GM21717 (cell line): ENCODE measurements around the gene PTGDS.

Experiments used
- ATAC-seq: cut with Tn5 transposase; IDR thresholded peaks from one replicate; pipeline ENCODE4 v1.9.1; 2021; ENCODE audit warnings: mild to moderate bottlenecking, moderate library complexity; ENCODE audit not compliant: unreplicated experiment

Gene PTGDS

DNA sequence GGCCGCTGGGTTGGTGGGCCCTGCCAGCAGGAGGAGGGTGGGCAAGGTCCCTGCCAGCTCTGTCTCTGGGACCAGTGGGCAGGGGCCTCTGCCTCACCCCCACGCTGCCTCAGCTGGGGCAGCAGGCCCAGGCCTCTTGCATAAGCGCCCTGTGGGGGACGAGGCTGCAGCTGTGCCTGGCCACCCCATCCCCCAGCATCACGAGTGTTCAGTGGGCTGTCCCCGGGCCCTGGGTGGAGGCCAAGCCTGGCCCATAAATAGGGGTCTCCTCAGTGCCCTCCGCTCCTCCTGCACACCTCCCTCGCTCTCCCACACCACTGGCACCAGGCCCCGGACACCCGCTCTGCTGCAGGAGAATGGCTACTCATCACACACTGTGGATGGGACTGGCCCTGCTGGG, at the start of gene PTGDS:
Gene PTGDS, plus strand, starts transcription at position 282 of the 400 bp plus-strand sequence. Its CDS starts 75 bp downstream, at position 357.
- no peak for ATAC-seq

DNA sequence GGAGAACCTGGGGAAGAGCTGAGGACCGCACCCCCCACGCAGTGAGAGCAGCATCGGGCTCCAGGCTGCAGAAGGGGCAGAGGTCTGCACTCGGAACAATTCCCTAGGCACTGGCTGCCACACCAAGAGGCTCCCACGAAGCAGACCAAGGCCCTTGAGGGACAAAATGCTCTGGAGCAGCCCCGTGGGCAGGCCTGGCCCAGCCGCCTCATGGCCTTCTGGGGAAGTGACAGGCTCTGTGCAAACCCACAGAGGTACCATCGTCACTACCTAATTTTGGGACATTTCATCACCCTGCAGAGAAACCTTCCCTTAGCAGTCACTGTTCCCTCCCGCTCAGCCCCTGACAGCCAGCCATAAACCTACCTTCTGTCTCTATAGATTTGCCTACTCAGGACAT, 48.7 kb upstream of the PTGDS start:
- no peak for ATAC-seq

DNA sequence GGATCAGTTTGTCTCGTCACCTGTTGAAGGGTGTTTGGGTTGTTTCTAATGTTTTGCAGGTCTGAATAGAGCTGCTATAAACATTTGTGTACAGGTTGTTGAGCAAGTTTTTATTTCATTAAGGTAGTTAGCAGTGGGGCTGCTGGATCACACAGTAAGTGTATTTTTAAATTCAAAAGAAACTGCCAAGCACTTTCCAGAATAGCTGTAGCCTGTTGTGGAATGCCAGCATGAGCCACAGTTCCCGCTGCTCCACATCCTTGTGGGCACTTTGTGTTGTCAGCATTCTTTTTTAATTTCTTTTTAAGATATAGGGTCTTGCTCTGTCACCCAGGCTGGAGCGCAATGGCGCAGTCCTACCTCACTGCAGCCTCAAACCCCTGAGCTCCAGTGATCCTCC, 47.3 kb upstream of the PTGDS start:
- ATAC-seq = no peak

DNA sequence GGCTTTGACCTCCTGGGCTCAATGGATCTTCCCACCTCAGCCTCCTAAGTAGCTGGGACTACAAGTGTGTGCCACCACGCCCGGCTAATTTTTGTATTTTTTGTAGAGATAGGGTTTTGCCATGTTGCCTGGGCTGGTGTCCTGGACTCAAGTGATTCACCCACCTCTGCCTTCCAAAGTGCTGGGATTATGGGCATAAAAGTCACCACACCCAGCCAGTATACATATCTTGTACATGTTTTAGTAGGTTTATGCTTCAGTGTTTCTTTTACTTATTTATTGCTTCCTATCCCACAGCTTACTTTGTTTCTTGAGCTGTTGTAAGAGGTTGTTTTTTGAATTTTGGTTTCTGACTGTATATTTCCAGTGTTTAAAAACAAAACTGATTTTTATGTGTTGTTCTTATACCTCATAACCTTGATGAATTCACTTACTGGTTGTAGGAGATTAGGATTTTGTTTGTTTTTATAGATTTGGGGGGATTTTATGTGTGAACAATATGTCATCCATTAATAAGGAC, 45.6 kb upstream of the PTGDS start:
- ATAC-seq = no peak

DNA sequence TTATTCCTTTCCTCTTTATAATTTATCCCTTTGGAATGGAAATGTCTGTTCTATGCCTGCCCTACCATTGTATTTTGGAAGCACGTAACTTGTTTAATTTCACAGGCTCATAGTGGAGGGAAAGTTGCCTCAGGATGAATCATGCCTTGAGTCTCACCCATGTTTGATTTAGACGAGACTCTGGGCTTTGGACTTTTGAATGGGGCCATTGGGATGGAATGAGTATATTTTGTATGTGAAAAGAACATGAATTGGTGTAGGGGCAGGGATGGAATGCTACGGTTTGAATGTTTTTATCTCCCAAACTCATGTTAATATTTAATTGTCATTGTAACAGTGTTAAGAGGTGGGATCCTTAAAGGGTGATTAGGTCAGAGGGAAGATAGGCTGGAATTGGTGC, 43.0 kb upstream of the PTGDS start:
- ATAC-seq = no peak

DNA sequence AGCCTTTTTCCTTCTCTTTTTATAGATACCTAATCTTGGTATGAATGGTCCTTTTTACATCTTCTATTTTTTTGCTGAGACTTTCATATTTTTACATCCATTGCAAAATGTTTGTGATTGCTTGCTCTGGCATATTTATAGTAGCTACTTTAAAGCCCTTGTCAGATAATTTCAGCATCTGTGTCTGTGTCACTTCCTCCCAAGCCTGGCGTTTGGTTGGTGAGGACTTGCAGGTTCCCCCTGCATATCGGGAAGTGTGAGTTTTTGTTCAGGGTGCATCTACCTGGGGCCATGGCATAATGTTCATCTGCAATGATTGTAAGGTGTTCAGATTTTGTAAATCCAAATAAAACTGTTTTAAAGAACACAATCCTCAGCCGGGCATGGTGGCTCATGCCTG, 41.7 kb upstream of the PTGDS start:
- no peak for ATAC-seq

DNA sequence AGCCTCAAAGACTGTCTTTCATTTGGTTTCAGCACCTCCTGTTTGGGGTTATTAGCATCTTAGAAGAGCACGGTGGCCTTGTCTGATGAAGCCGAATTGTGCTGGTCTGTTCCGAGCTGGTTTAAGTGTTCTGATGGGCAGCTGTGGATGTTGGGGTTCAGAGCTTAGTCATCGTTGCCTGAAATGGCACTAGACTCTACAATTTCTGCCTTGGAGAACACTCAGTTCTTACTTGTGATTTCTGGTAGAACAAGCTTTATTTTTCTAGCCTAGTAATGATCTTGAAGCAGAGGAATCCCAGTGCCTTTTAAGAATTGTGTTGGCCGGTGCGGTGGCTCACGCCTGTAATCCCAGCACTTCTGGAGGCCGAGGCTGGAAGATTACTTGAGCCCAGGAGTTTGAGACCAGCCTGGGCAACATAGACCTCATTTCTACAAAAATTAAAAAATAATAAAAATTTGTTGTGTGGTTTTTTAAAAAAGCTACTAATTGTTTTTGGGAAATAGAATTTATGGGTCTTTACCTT, 40.6 kb upstream of the PTGDS start:
- no peak for ATAC-seq

DNA sequence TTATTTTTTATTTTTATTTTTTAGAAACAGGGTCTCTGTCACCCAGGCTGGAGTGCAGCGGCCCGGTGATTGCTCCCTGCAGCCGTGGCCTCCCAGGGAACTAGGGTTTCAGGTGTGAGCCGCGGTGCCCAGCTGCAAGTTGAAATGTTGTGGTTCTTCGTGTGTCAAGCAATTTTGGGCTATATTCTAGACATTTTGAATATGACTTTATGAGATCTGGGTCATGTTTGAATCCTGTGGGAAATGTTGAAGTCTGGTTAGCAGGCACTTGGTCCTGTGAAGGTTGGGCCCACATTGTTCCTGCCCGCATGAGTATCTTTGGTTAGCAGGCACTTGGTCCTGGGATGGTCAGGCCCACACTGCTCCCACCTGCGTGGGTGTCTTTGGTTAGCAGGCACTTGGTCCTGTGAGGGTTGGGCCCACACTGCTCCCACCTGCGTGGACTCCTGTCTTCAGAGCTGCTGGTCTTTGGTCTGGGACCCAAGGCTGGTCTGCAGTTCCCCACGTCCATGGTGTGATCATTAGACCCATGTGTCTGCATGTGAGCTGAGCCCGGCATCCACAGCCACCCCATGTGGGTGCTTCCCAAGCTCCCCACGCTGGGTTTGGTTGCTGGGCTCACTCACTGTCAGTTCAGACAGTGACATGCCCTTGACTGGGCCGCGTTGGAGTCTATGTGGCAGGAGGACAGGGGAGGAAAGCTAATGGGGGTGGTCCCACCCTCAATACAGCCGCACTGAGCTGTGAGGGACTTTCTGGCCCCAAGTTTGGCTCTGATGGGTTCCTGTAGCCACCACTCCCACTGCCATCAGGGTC, 39.9 kb upstream of the PTGDS start:
- ATAC-seq = no peak

DNA sequence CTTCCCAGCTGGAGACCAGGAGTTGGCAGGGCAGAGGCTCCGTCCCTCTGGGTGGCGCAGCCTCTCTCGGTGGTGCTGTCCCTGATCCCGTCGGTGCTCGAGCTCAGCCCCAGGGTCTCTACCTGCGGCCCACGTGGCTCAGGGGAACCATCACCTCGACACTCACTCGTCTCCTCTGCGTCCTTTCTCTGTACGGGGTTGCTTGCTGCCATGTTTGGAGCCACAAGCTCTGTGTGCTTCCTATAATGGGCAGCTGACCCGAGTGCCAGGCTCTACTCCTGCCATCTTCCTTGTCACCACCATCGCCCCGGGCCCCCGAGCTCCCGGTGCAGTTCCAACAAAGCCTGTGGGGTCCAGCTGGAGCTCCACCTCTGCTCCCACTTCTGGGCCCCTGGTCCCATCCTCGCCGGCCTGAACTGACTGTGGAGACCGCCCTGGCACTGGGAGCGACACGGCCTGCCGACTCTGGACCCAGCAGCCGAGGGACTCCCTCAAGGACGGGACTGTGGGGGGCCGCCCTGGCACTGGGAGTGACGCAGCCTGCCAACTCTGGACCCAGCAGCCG, 37.8 kb upstream of the PTGDS start:
- ATAC-seq = no peak

DNA sequence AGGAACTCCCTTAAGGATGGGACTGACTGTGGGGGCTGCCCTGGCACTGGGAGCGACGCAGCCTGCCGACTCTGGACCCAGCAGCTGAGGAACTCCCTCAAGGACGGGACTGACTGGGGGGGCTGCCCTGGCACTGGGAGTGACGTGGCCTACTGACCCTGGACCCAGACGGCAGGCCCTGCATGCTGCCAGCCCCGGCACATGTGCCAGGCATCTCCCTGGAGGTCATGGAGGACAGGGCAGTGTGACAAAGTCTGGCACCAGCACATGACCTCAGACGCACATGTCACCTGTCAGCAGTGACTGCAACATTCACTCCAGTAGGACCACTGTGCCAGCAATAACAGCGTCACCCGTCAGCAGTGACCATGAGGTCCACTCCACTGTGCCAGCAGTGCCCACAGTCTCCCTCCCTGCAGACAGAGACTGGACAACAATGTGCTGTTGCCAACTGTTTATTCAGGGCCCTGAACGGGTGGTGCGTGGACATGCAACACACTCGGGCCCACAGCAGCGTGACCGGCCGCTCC, 37.2 kb upstream of the PTGDS start:
- no peak for ATAC-seq

DNA sequence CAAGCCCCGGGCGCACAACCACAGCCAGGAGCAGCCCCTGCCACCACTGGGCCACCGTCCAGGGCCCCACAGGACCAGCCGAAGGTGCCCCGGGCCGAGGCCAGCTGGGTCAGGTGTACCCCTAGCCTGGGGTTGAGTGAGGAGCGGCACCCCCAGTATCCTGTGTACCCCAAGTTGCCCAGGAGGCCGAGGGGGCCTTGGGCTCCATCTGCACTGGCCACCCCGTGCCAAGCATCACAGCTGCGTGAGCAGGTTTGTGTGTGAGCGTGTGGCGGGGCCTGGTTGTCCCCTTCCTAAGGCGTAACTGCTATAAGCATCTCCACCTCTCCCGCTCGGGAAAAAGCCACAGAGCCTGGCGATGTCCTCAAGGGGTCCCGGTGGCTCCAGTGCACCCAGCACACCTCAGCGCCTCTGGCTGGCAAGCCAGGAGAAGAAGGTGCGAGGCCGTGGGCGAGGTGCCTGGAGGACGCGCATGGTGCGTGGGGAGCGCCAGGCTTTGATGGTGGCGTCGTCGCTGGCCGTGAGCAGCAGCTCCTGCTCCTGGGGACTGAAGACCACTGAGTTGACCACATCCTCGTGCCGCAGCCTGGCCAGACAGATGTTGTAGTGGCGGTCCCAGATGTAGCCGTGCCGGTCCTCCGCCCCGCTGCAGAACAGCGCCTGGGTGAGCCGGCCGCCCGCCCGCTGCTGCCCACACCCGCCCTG, 36.6 kb upstream of the PTGDS start:
- ATAC-seq = no peak

DNA sequence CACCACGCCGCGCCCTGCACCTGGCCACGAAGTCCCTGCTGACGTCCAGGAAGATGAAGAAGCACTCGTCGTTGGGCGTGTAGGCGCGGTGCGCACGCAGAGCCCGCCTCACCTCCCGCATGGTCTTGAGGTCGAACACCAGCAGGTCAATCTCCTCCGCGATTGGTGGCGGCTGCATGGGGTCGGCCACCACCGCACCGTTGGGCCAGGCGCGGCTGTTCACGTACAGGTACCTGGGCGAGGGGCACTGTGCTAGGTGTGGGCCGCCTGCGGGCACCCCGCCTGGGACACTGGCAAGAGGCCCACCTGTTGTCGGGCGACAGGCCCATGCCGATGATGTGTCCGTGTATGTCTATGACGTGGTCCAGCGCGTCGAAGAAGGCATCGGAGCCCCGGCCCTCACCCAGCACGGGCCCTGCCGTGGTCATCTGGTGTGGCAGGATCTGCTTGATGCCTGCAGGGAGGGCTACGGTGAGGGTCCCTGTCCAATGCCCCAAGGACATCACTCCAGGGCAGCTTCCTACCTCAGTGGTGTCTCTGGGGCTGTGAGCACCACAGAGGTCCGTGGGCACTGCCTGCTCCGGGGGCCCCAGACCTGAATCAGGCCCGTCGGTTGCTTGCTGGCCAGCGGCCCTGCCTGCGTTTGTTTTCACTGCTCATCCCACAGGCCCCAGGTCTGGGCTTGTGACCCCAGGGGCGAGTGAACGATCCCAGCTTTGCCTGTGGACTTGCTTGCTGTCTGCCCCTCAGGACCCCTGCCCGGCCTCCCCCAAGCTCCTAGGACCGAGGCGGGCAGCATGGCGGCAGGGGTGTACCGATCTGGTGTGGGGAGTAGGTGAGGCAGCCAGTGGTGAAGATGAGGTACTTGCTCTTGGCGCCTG, 35.8 kb upstream of the PTGDS start:
- no peak for ATAC-seq

DNA sequence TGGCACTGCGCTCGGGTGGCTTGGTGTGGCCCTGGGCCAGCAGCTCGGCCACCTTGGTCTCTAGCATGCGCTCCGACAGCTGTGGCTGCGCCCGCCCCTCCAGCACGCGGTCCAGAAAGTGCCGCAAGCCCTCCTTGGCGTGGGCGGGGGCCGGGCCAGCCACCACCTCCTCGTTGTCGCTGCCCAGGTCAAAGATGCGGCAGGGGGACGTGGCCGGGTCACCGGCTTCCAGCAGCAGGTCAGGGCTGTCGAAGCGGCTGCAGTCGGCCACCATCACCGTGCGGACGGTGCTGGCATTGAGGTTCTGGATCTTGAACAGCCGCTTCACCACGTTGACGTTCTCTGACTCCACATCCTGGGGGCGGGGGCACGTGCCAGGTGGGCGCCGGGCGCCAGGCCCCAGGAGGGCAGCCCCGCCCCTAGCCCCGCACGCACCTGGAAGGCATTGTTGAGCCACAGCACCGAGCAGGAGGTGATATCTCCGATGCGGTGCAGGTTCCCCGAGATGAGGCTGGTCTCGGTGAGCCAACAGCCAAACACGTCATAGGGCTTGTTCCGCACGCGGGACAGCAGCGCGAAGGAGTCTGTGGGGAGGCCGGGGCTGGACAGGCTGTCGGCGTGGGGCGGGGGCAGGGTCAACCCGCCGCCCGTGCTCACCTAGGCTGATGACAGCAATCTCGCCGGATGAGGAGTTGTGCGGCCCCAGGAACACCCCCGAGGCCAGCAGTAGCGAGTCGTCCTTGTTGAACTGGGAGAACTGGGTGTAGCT, 35.0 kb upstream of the PTGDS start:
- ATAC-seq = no peak

DNA sequence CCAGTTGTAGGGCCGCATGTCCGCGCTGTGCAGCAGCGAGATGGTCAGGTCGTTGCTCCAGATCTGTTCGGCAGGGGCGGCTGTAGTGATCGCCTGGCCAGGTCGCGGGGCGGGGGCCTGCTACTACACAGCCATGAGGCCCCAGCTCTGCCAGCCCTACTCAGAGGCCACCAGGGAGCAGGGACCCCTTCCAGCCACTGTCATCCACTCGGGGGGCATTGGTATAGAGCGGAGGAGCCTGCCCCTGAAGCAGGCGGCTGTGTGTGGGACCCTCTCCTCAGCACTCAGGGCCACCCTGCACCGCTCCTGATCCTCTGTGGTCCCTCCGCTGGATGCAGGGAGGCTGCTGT, 34.4 kb upstream of the PTGDS start:
- no peak for ATAC-seq

DNA sequence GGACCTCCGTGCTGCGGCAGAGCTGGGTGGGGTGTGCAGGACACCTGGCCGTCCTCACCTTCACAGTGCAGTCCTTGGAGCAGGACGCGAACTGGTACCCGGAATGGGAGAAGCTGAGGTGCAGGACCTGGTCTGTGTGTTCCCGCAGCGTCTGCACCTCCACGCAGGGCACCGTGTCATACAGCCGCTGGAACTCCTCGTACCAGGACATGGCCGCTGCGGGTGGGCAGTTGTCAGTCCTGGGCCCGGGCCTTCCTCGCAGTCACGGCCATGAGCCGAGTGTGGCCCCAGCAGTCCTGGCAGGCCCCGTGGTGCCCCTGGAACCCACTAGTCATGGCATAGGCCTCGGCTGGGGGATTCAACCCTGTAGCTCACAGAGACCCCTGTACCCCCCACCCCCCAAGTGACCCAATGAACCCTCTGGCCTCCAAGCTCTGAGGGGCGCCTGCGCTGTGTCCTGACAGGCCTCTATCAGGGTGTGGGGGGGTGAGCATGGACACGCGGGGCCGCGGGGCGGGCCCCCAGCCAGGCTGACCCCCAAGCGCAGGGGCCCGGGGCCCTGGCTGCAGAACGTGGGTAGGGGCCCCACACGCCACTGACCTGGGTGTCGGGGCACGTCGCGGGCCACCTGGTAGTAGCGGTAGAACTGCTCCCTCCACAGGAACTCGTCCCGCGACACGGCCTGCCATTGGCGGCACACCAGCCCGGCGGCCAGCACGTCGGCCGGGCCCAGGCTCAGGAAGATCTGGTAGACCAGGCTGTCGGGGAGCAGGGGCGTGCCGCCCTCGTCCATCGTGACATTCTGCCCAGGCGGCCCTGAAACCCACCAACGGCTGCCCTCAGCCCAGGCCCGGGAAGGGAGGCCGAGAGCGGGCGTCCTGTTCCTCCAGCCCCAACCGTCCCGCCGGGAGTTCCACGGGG, 33.8 kb upstream of the PTGDS start:
- ATAC-seq = no peak

DNA sequence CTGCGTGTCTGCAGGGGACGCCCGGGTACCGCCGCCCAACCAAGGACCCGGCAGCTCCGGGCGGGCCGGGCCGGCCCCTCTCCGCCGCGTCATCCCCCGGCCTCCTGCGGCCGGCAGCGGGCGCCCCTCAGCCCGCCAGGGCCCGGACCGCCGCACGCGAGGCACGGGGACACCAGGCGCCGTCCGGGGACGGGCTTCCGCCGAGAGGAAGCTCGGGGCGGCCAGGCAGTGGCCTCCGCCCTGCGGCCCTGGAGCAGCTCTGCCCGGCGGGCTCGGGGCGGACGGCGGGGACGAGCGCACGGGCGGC, 33.1 kb upstream of the PTGDS start:
- ATAC-seq = peak; percentile 17

DNA sequence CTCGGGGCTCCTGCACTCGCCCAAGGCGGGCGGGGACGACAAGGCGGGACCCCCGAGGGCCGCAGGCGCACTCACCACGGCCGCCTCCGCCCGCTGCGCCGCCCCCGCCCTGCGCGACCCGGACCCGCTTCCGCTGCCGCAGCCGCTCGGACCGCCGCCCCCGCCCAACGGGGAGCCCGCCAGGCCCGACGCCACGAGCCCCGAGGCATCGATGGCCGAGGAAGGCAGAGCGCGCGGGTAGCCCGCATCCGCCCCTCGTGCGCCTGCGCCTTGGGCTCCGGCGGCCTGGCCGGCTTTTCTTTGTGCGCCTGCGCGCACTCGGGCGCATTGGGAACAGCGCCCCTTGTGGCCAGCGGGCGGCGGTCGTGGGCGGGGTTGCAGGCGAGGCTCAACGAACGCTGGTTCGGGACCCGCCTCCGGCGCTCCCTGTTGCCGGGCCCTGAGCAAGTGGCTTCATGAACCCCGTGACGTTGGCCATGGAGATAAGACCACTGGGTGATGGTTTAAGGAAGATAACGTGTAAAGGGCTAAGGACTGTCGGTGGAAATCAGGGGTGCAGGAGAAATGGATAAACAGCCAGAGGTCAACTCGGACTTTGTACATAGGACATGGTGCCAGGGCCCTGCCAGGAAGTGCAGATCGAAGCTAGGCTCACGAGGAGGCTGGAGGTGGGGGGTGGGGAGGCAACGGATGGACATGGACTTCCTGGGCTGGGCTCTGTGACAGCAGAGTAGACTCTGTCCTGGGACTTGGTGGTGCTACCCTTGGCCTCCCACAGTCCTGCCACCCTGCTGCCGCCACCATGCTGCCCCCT, 32.6 kb upstream of the PTGDS start, which contains the start of the genes C8G and FBXW5:
Gene C8G, plus strand, starts transcription at position 725 of the 814 bp plus-strand sequence. Its CDS starts 78 bp downstream, at position 803.
Gene FBXW5, minus strand, starts transcription at position 220 of the 814 bp plus-strand sequence. CDS start 655 bp downstream, outside the sequence.
- ATAC-seq = peak; percentile 48
